ENCODE results near the gene CIB4. TPM values are rescaled to one million over a fixed set of nuclear protein-coding genes. Genes with fewer than 3 reads are reported as not detected.
A peak's percentile ranks its signal among the peaks of the same experiment; 100 is the strongest.

CIB4 gene
- total RNA-seq, 2 donors from 2014 or later, result 0.46 TPM; not detected in 1

DNA sequence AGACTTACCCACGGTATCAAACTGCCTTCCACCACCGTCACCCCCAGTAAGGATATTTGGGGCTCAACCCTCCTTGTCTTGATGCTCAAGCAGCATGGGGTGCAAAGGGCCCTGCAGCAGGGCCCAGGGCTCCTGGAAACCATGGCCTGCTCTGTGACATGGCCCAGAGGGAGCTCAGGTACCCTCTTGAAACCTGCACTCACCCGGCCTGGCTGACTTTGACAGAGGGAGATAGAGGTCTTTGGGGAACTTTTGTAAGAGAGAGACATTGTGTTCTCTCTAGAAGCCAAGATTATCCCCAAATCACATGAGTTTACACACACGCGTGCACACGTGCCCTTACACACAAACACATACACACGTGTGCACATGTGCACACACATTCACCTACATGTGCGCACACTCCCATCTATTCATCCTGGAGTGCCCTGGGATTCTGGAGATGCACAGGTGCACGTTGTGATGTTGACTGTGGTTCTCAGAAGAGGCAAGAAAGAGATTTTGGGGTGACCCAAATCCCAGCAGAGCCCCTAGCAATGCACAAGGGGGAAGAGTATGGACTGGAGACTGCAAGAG lies 31.7 kb upstream of the CIB4 start:
- 88% methylated on average over 9 of the region's 9 CpGs for WGBS
- Histone ChIP-seq H3K27me3 (replicated peaks; ENCODE audit: insufficient read depth) (no peaks in the 10 kb centered on the region), H3K9me3 (no peaks in the 10 kb centered on the region), H3K4me1 (replicated peaks) (no peaks in the 10 kb centered on the region), H3K27ac (no peak overlapping the region), H3K4me3 (no peak overlapping the region), H3K36me3 (no peaks in the 10 kb centered on the region)
- DNase-seq (ENCODE audit: low spot score), result no peak
- intact Hi-C loops (cut with DNase I), result no loop called here
- TF ChIP-seq, protein P1, sequence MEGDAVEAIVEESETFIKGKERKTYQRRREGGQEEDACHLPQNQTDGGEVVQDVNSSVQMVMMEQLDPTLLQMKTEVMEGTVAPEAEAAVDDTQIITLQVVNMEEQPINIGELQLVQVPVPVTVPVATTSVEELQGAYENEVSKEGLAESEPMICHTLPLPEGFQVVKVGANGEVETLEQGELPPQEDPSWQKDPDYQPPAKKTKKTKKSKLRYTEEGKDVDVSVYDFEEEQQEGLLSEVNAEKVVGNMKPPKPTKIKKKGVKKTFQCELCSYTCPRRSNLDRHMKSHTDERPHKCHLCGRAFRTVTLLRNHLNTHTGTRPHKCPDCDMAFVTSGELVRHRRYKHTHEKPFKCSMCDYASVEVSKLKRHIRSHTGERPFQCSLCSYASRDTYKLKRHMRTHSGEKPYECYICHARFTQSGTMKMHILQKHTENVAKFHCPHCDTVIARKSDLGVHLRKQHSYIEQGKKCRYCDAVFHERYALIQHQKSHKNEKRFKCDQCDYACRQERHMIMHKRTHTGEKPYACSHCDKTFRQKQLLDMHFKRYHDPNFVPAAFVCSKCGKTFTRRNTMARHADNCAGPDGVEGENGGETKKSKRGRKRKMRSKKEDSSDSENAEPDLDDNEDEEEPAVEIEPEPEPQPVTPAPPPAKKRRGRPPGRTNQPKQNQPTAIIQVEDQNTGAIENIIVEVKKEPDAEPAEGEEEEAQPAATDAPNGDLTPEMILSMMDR (IDR thresholded peaks at IDR 0.05), result no peak
- TF ChIP-seq POLR2A (IDR thresholded peaks at IDR 0.05) (no peak), POLR2AphosphoS5 (IDR thresholded peaks at IDR 0.05) (no peak)

DNA sequence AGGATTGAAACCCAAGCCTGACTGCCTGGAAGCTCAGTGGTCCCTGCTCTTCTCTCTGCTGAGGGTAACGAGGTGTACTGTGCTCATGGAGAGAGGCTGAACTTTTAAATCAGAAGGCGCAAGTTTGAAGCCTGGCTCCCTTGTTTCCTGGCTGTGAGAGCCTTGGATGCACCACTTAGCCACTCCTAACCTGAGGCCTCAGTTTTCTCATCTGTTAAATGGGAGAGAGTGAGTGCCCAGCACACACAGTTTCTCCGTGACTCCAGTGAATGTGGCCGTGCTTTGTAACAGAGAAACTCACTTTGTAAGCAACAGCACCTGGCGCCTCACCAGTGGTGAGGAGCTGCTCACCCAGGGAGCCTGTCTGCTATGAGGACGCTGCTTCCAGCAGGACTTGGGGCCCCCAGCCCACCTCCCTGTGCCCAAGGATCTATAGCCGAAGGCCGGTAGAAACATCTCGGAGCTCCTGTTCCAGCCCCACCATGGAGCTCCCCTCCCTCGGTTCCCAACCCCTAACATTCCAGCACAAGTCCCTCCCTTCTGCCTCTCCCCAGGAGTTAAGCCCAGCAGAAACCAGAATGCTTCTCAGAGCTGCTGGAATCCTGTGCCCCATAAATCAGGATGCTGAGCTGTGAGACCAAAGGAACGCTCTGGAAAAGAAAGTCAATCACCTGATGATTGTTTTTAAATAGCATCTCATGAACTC lies 31.1 kb upstream of the CIB4 start:
- no peak overlapping the region for H3K27ac ChIP-seq
- no peaks in the 10 kb centered on the region for H3K27me3 ChIP-seq (replicated peaks; ENCODE audit: insufficient read depth)
- H3K9me3 ChIP-seq, result no peaks in the 10 kb centered on the region
- intact Hi-C loops (cut with DNase I), result no loop called here
- no peak overlapping the region for H3K4me3 ChIP-seq
- TF ChIP-seq, protein P1 (IDR thresholded peaks at IDR 0.05), result no peak
- TF ChIP-seq POLR2A (IDR thresholded peaks at IDR 0.05) (no peak), POLR2AphosphoS5 (IDR thresholded peaks at IDR 0.05) (no peak)
- no peaks in the 10 kb centered on the region for H3K36me3 ChIP-seq
- WGBS, result 71% methylated on average over 11 of the region's 11 CpGs
- DNase-seq (ENCODE audit: low spot score), result no peak
- H3K4me1 ChIP-seq (replicated peaks), result no peaks in the 10 kb centered on the region

DNA sequence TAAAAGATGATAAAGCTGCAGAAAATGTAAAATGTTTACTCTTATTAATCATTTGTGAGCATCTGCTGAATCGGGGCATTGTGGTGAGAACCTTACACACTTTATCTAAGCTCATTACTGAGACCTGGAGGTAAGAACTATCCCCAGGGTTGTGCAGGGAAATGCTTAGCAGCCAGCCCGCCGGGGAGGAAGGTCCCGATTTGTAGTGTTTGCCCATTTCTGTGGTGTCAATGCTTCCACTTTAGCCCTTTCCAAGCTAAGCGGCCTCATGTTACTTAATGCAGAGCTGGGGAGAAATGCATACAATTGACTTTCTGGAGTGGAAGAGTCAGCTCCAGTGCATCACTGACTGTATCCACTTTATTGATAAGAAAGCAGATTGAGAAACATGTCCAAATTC lies 30.5 kb upstream of the CIB4 start:
- intact Hi-C loops (cut with DNase I), result no loop called here
- H3K9me3 ChIP-seq, result no peaks in the 10 kb centered on the region
- DNase-seq (ENCODE audit: low spot score), result no peak
- H3K27me3 ChIP-seq (replicated peaks; ENCODE audit: insufficient read depth), result no peaks in the 10 kb centered on the region
- TF ChIP-seq POLR2A (IDR thresholded peaks at IDR 0.05), result no peak
- TF ChIP-seq, protein P1 (IDR thresholded peaks at IDR 0.05), result no peak
- TF ChIP-seq POLR2AphosphoS5 (IDR thresholded peaks at IDR 0.05), result no peak
- no peaks in the 10 kb centered on the region for H3K36me3 ChIP-seq
- 85% methylated on average over 5 of the region's 5 CpGs for WGBS
- no peak overlapping the region for H3K4me3 ChIP-seq
- H3K27ac ChIP-seq, result no peak overlapping the region
- no peaks in the 10 kb centered on the region for H3K4me1 ChIP-seq (replicated peaks)

DNA sequence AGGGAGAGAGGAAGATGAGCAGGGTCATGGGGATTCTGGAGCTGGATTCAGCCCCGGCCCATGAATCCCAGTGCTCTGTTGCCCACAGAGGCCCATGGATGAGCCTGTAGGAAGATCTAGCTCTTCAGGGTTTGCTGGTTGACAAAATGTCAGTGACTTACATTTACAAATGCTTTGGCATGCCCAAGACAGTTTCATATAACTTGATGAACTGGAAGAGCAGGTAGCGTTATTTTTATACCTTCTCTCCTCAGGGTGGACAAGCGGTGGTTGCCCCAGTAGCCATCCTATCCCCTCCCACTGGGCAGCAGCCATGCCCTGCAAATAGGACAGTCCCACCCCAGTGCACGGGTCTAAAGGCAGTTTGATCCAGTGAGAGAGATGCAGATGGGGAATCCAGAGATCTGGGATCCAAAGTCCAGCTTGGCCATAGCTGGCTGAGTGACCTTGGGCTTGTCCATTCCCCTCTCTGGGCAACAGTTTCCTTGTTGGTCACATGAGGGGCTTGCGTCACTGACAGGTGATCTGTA lies 29.8 kb upstream of the CIB4 start:
- 64% methylated on average over 5 of the region's 5 CpGs for WGBS
- H3K4me3 ChIP-seq, result no peak overlapping the region
- no peaks in the 10 kb centered on the region for H3K27me3 ChIP-seq (replicated peaks; ENCODE audit: insufficient read depth)
- TF ChIP-seq POLR2A (IDR thresholded peaks at IDR 0.05), result no peak
- TF ChIP-seq, protein P1 (IDR thresholded peaks at IDR 0.05), result peak in 1 of 4 experiments; percentile 14
- TF ChIP-seq POLR2AphosphoS5 (IDR thresholded peaks at IDR 0.05), result peak; percentile 81
- no peaks in the 10 kb centered on the region for H3K4me1 ChIP-seq (replicated peaks)
- H3K36me3 ChIP-seq, result no peaks in the 10 kb centered on the region
- peak; percentile 62 for DNase-seq (ENCODE audit: low spot score)
- intact Hi-C loops (cut with DNase I), result no loop called here
- H3K27ac ChIP-seq, result peak overlapping the region; percentile 66 to 75
- H3K9me3 ChIP-seq, result no peaks in the 10 kb centered on the region

Data from prostate gland (tissue), 2 donors.